Posterior cingulate gyrus (tissue), 11 donors: Measurements from ENCODE around the gene NRCAM.
"Not testable (repeated sequence)": the region's sequence is repeated elsewhere in the genome, so short reads cannot be mapped to it uniquely, and the experiment has no call there.

Source experiments
- DNase-seq, 10 donors: peaks; one replicate each; pipeline versions ENCODE4 v3.0.0 to v3.0.0-alpha.2; 2020 to 2021; ENCODE audit warnings: mixed read lengths in 3 of 10
- intact Hi-C: fragments of 100-400 bp; cut with DNase I; formaldehyde crosslinking; loops from one replicate; pipeline ENCODE4 v1.15.1; 2023

The NRCAM gene

GRCh38 chr7:108455998-108456677 lies at the start of gene NRCAM:
Gene NRCAM, minus strand, starts transcription at chr7:108456436. Its CDS starts 216,372 bp downstream, at chr7:108240064.
- peak; percentile 40 to 95 (median 76) for DNase-seq
- intact Hi-C loops, result loop anchor here (10.0 kb wide), 1 partner anchor 51 kb away; no protein-coding TSS in a partner anchor

- intact Hi-C loops, DNase-seq: not testable (repeated sequence)
These were observed 48.3 kb upstream of the NRCAM start for GRCh38 chr7:108504576-108504975.

GRCh38 chr7:108503112-108504026 lies 47.1 kb upstream of the NRCAM start:
- DNase-seq, result no peak
- intact Hi-C loops, result no loop called here

GRCh38 chr7:108499566-108499965 lies 43.3 kb upstream of the NRCAM start:
- no peak for DNase-seq
- intact Hi-C loops, result no loop called here

DNA sequence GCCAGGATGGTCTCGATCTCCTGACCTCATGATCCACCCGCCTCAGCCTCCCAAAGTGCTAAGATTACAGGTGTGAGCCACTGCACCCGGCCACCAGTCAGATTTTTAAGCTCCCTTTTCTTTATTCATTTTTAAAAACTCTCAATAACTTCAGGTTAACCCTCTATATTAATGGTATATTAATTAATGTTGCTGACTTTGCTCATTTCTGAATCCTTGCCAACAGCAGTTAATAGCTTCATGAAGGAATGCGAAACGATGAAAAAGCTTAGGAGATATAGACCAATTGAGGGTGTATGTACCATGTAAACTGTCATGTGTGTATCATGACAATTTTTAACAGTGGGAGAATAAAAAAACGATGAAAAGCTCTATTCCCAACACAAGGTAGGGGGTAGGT lies 42.2 kb upstream of the NRCAM start:
- intact Hi-C loops, result no loop called here
- no peak for DNase-seq

DNA sequence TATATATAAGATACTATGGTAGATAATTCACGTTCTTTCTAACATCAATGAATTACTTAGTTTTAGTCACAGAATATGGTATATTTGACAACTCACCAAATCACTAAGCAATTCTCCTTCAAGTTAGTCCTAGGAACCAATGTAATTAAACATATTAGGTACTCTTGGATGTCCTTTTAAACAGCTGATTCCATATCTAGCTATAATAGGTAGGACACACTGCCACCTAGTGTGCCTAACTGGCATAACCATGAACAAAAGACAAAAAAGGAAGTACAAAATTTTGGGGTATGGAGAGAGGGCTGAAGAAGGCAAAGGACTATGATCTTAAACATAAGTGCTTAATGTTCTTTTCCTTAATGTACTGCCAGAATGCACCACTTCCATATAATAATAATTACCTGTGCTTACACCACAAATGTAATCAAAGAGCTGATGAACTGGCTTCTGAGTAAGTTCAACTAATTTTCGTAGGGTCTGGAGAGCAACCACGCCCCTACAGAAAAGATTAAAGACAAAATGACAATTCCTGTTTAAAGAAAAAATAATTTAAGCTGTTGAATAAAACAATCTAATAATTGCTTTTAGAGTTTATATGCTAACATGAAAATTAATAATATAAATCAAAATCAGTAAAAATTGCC lies 41.0 kb upstream of the NRCAM start:
- DNase-seq, result peak in 2 of 10 donors; percentile 22 to 42

DNA sequence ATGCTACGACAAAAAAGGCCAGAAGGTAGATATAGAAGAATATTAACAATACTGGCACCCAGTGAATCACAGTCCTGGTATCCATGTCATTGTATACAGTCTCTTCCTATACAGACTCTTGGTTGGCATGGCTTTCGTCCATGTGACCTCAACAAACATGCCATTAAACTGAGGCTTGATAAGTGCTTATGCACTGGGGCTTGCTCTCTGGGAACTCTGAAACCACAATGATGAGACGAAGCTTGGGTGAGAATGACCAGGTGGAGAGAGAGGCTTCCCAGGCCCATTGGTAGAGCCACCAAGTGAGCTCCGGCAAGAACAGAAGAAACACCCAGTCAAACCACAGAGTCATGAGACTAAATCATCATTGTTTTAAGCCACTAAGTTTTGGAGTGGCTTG lies 36.5 kb upstream of the NRCAM start:
- DNase-seq, result no peak
- intact Hi-C loops, result no loop called here

More for the DNA sequence above, 41.0 kb upstream of the NRCAM start:
- intact Hi-C loops, result loop anchor here (1.0 to 2.0 kb wide), 2 partner anchors 44 to 316 kb away; no protein-coding TSS in a partner anchor

GRCh38 chr7:108488768-108489538 lies 32.7 kb upstream of the NRCAM start:
- no peak for DNase-seq
- intact Hi-C loops, result no loop called here

DNA sequence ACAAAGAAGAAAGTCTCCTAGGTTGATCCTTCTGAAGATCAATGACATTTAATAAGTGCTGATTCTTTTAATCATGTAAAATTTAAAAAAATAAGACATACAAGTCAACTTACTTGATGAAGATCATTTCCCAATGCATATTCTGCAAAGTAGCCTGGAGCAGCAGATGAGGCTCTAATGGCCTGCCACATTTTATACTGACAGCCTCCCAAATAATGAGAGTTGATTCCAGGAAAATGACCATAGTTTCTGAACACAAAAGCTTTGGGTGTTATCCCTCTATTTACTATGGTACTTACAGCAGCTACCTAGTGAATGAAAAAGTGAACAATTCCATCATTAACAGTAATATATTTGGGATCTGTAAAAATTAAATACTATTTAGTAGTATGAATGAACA lies 31.4 kb upstream of the NRCAM start:
- intact Hi-C loops, result no loop called here
- DNase-seq, result no peak

GRCh38 chr7:108486291-108486966 lies 30.2 kb upstream of the NRCAM start:
- intact Hi-C loops, result no loop called here
- no peak for DNase-seq

DNA sequence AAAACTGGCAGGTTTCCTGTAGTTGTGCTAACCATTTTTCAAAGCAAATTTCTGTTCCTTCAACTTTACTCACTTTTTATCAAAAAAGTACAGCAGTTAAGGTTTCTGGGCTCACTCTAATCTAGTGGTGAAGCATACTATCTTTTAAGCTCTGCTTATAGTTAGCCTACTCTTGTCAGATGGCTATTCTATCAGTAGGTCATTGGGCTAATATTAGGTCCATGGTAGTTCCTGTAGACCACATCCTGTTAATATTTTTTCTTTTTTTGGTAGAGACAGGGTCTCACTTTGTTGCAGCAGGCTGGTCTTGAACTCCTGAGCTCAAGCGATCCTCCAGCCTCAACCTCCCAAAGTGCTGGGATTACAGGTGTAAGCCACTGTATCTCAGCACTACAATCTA lies 27.9 kb upstream of the NRCAM start:
- intact Hi-C loops, result no loop called here
- no peak for DNase-seq

GRCh38 chr7:108480311-108480710 lies 24.1 kb upstream of the NRCAM start:
- intact Hi-C loops, result no loop called here
- no peak for DNase-seq

DNA sequence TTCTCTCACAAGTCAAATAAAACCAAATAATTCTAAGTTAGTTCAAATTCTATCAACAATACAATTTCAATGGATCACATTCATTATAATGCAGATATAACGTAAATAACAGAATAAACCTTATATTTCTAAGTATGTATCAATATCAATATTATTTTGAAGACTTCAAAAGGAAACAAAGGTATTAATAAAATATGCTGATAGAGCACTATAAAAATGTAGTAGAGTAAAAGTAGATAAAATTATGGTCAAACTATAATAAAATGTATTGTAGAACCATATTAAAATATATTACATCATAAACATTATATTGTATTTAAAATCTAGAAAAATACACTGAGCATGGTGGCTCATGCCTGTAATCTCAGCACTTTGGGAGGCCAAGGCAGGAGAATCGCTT lies 23.5 kb upstream of the NRCAM start:
- DNase-seq, result no peak
- intact Hi-C loops, result no loop called here

- intact Hi-C loops, result no loop called here
- no peak for DNase-seq
These were observed 22.9 kb upstream of the NRCAM start for GRCh38 chr7:108479118-108479517.

DNA sequence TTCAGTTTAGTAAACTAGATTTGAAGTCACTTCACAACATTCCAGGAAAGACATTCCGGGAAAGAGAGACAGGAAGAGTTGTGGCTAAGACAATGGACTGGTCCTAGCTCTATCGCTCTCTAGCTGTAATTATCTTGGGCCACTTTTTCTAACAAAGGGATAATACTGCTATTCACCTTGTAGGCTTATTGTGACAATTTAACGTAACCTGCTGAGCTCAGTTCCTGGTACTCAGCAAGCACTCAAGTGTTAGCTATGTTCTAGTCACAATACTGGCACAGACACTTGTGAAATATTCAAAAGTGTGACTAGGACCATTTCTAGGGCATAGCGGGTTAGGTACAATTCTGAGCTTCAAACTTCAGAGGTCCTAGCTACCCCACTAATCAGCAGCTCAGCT lies 12.0 kb upstream of the NRCAM start:
- intact Hi-C loops, result no loop called here
- DNase-seq, result no peak

GRCh38 chr7:108467391-108467790 lies 11.2 kb upstream of the NRCAM start:
- intact Hi-C loops, result no loop called here
- no peak for DNase-seq

DNA sequence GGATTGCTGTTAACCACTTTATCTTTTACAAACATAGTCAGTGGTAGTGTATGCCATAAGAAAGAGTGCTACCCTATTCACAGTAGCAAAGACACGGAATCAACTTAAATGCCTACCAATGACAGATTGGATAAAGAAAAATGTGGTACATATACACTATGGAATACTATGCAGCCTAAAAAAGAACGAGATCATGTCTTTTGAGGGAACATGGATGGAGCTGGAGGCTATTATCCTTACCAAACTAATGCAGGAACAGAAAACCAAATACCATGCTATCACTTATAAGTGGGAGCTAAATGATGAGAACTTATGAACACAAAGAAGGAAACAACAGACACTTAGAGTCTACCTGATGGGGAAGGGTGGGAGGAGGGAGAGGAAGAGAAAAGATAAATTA lies 10.1 kb upstream of the NRCAM start:
- intact Hi-C loops, DNase-seq: not testable (repeated sequence)

GRCh38 chr7:108464743-108465142 lies 8.5 kb upstream of the NRCAM start:
- intact Hi-C loops, result no loop called here
- no peak for DNase-seq

DNA sequence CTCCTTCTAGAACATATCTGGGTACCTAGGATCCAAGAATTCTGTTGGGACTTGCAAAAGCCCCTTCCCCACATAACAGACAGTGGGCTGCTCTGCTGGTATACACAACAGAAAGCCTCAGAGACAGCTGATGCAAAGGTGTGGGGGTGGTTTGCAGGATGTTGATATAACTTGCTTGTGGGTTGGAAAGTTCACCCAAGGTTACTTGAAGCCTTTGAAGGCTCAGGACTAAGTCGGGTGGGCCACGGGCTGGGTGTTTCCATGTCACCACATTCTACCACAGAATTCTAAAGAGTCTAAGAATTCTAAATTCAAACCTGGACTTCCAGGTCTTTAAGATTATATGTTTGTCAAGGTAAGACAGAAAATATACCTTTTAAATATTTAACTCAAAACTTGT lies 7.4 kb upstream of the NRCAM start:
- no peak for DNase-seq
- intact Hi-C loops, result no loop called here

DNA sequence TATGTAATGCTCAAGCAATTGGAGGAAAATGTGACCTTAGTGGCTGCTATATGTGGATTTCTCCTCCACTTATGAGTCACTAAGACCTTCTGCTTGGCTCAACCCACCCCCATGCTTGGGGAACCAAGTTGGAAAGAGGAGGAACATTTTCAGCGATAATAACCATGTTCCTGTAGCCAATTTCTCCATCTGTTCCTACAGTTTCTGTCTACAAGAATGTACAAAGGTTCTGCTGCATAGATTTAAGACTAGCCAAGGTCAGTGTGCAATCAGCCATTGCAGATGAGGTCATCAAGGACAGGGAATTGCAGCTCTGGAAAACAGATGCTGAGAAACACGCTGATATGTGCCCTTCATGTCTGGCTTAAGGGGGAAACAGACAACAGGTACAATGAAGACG lies 5.6 kb upstream of the NRCAM start:
- intact Hi-C loops, result no loop called here

More for the DNA sequence above, 5.6 kb upstream of the NRCAM start:
- DNase-seq, result peak in 1 of 10 donors; percentile 25
